ENCODE measurements around the gene ZFAND3. TPM values are rescaled to one million over a fixed set of nuclear protein-coding genes. Genes with fewer than 3 reads are reported as not detected.
"Not testable (repeated sequence)": the region's sequence is repeated elsewhere in the genome, so short reads cannot be mapped to it uniquely, and the experiment has no call there.

Gene ZFAND3
- total RNA-seq, 1 donor from 2014 or later: 66.9 TPM

GRCh38 chr6:38039502-38039901 lies 220.0 kb downstream of the ZFAND3 start:
- DNase-seq (ENCODE audit: extremely low spot score, unreplicated experiment): no peak

GRCh38 chr6:38040254-38040653 lies 220.7 kb downstream of the ZFAND3 start:
- Mint-ChIP-seq H3K27ac (no peak overlapping the region), H3K9me3 (no peaks in the 10 kb centered on the region), H3K4me3 (no peak overlapping the region), H3K4me1 (ENCODE audit: unreplicated experiment) (peaks cover 4% of the 10 kb centered on the region), H3K36me3 (no peaks in the 10 kb centered on the region), H3K27me3 (no peaks in the 10 kb centered on the region)
- no peak for TF ChIP-seq CTCF (conservative IDR thresholded peaks at IDR 0.05)
- no peak for DNase-seq (ENCODE audit: extremely low spot score, unreplicated experiment)

More at GRCh38 chr6:38039502-38039901, 220.0 kb downstream of the ZFAND3 start:
- no peaks in the 10 kb centered on the region for H3K9me3 Mint-ChIP-seq
- H3K4me1 Mint-ChIP-seq (ENCODE audit: unreplicated experiment): peaks cover 4% of the 10 kb centered on the region
- no peaks in the 10 kb centered on the region for H3K27me3 Mint-ChIP-seq
- no peak overlapping the region for H3K27ac Mint-ChIP-seq
- TF ChIP-seq CTCF (conservative IDR thresholded peaks at IDR 0.05): no peak
- H3K36me3 Mint-ChIP-seq: no peaks in the 10 kb centered on the region
- H3K4me3 Mint-ChIP-seq: no peak overlapping the region

GRCh38 chr6:38043259-38043753 lies 223.8 kb downstream of the ZFAND3 start:
- Mint-ChIP-seq H3K27me3 (no peaks in the 10 kb centered on the region), H3K4me3 (no peak overlapping the region), H3K4me1 (ENCODE audit: unreplicated experiment) (no peaks in the 10 kb centered on the region), H3K36me3 (no peaks in the 10 kb centered on the region), H3K9me3 (no peaks in the 10 kb centered on the region), H3K27ac (no peak overlapping the region)
- no peak for DNase-seq (ENCODE audit: extremely low spot score, unreplicated experiment)
- no peak for TF ChIP-seq CTCF (conservative IDR thresholded peaks at IDR 0.05)

DNA sequence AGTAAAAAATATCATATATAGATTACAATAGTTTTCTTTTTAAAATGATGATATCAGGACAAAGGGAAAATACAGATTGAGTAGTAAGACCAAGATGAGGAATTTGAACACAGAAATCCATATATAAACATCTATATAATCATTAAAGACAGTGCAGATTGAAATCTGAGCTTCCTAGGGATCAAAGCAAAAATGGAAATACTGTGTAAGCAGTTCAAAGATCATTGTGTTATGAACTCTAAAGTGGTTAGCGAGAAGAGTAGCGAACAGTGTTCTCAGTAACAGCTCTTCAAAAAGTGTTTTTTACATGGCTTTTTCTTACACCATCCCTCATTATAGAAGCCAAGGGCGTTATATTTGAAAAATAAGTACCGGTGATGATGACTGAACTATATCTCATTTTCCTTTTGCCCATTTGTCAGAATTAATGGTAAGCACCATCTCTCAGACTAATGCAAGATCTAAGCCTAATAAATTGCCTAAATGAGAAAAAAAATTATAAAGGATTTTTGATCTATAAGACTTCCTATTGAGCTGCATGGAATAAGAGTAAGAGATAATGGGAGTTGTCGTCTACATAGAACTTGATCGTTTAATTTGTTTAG lies 226.3 kb downstream of the ZFAND3 start:
- no peak overlapping the region for H3K4me3 Mint-ChIP-seq
- H3K27ac Mint-ChIP-seq: no peak overlapping the region
- no peaks in the 10 kb centered on the region for H3K4me1 Mint-ChIP-seq (ENCODE audit: unreplicated experiment)
- no peak for TF ChIP-seq CTCF (conservative IDR thresholded peaks at IDR 0.05)
- no peaks in the 10 kb centered on the region for H3K27me3 Mint-ChIP-seq
- no peak for DNase-seq (ENCODE audit: extremely low spot score, unreplicated experiment)
- H3K36me3 Mint-ChIP-seq: peaks cover 8% of the 10 kb centered on the region
- no peaks in the 10 kb centered on the region for H3K9me3 Mint-ChIP-seq

GRCh38 chr6:38047562-38047961 lies 228.0 kb downstream of the ZFAND3 start:
- H3K9me3 Mint-ChIP-seq: no peaks in the 10 kb centered on the region
- no peaks in the 10 kb centered on the region for H3K27me3 Mint-ChIP-seq
- peaks cover 8% of the 10 kb centered on the region for H3K36me3 Mint-ChIP-seq
- H3K4me1 Mint-ChIP-seq (ENCODE audit: unreplicated experiment): no peaks in the 10 kb centered on the region
- no peak overlapping the region for H3K4me3 Mint-ChIP-seq
- no peak overlapping the region for H3K27ac Mint-ChIP-seq
- no peak for TF ChIP-seq CTCF (conservative IDR thresholded peaks at IDR 0.05)
- DNase-seq (ENCODE audit: extremely low spot score, unreplicated experiment): no peak

GRCh38 chr6:38049861-38050397 lies 230.4 kb downstream of the ZFAND3 start:
- not testable (repeated sequence) for DNase-seq (ENCODE audit: extremely low spot score, unreplicated experiment); H3K4me3 Mint-ChIP-seq; H3K27ac Mint-ChIP-seq; H3K36me3 Mint-ChIP-seq; H3K9me3 Mint-ChIP-seq; H3K4me1 Mint-ChIP-seq (ENCODE audit: unreplicated experiment); H3K27me3 Mint-ChIP-seq

All from type B pancreatic cell (in vitro differentiated cells).